ENCODE measurements around the gene HSPA12A.

HSPA12A gene

GRCh38 chr10:116752969-116753665 is 10.8 kb upstream of the HSPA12A start:
- H3K9me3 ChIP-seq (ENCODE audit: severe bottlenecking) = no peaks in the 10 kb centered on the region
- no peak for TF ChIP-seq CTCF (IDR thresholded peaks at IDR 0.05; ENCODE audit: low read depth, low read length)
- no peak overlapping the region for H3K4me3 ChIP-seq (ENCODE audit: low read depth, low read length)
- H3K36me3 ChIP-seq = no peaks in the 10 kb centered on the region
- H3K27ac ChIP-seq = no peak overlapping the region
- H3K27me3 ChIP-seq (ENCODE audit: insufficient read depth, low read depth, severe bottlenecking) = no peaks in the 10 kb centered on the region
- DNase-seq = no peak

GRCh38 chr10:116752563-116752962 is 10.2 kb upstream of the HSPA12A start:
- no peak for TF ChIP-seq CTCF (IDR thresholded peaks at IDR 0.05; ENCODE audit: low read depth, low read length)
- Histone ChIP-seq H3K36me3 (no peaks in the 10 kb centered on the region), H3K4me3 (ENCODE audit: low read depth, low read length) (no peak overlapping the region), H3K27ac (no peak overlapping the region), H3K27me3 (ENCODE audit: insufficient read depth, low read depth, severe bottlenecking) (no peaks in the 10 kb centered on the region), H3K9me3 (ENCODE audit: severe bottlenecking) (no peaks in the 10 kb centered on the region)
- no peak for DNase-seq

GRCh38 chr10:116748471-116748870 is 6.1 kb upstream of the HSPA12A start:
- no peaks in the 10 kb centered on the region for H3K27me3 ChIP-seq (ENCODE audit: insufficient read depth, low read depth, severe bottlenecking)
- no peak overlapping the region for H3K27ac ChIP-seq
- no peak for TF ChIP-seq CTCF (IDR thresholded peaks at IDR 0.05; ENCODE audit: low read depth, low read length)
- H3K4me3 ChIP-seq (ENCODE audit: low read depth, low read length) = no peak overlapping the region
- no peak for DNase-seq
- H3K36me3 ChIP-seq = no peaks in the 10 kb centered on the region
- H3K9me3 ChIP-seq (ENCODE audit: severe bottlenecking) = no peaks in the 10 kb centered on the region

- Histone ChIP-seq H3K36me3 (no peaks in the 10 kb centered on the region), H3K27me3 (ENCODE audit: insufficient read depth, low read depth, severe bottlenecking) (no peaks in the 10 kb centered on the region), H3K27ac (no peak overlapping the region), H3K9me3 (ENCODE audit: severe bottlenecking) (no peaks in the 10 kb centered on the region), H3K4me3 (ENCODE audit: low read depth, low read length) (no peak overlapping the region)
- no peak for DNase-seq
- no peak for TF ChIP-seq CTCF (IDR thresholded peaks at IDR 0.05; ENCODE audit: low read depth, low read length)
Measured at GRCh38 chr10:116748041-116748440, 5.7 kb upstream of the HSPA12A start.

GRCh38 chr10:116747325-116747724 is 5.0 kb upstream of the HSPA12A start:
- no peaks in the 10 kb centered on the region for H3K9me3 ChIP-seq (ENCODE audit: severe bottlenecking)
- DNase-seq = no peak
- no peaks in the 10 kb centered on the region for H3K36me3 ChIP-seq
- H3K27me3 ChIP-seq (ENCODE audit: insufficient read depth, low read depth, severe bottlenecking) = no peaks in the 10 kb centered on the region
- TF ChIP-seq CTCF (IDR thresholded peaks at IDR 0.05; ENCODE audit: low read depth, low read length) = no peak
- no peak overlapping the region for H3K4me3 ChIP-seq (ENCODE audit: low read depth, low read length)
- H3K27ac ChIP-seq = no peak overlapping the region

- no peak for DNase-seq
- H3K9me3 ChIP-seq (ENCODE audit: severe bottlenecking) = no peaks in the 10 kb centered on the region
- no peak overlapping the region for H3K4me3 ChIP-seq (ENCODE audit: low read depth, low read length)
- H3K27me3 ChIP-seq (ENCODE audit: insufficient read depth, low read depth, severe bottlenecking) = no peaks in the 10 kb centered on the region
- no peaks in the 10 kb centered on the region for H3K36me3 ChIP-seq
- no peak overlapping the region for H3K27ac ChIP-seq
- no peak for TF ChIP-seq CTCF (IDR thresholded peaks at IDR 0.05; ENCODE audit: low read depth, low read length)
Measured at GRCh38 chr10:116744885-116745284, 2.5 kb upstream of the HSPA12A start.
